Body of pancreas (tissue), 4 donors: ENCODE measurements around the gene PRKAG2. TPM values are rescaled to one million over a fixed set of nuclear protein-coding genes. Genes with fewer than 3 reads are reported as not detected.

Experiments used
- ATAC-seq: fragments of 150-250 bp; one replicate; pipeline ENCODE4 v1.9.1; 2016
- DNase-seq, 4 donors: peaks; one replicate each; pipeline ENCODE4 v3.0.0-alpha.2; 2019
- H3K27ac ChIP-seq, 4 donors: fragments of 200-600 bp; sonication (generic); 1 replicate in 3 of 4; 2 replicates in 1 of 4; pipeline versions ENCODE4 v1.5.1 to v1.6.1; 2016 to 2019; ENCODE audit warnings: mild to moderate bottlenecking in 1 of 4, mixed read lengths in 1 of 4, moderate library complexity in 1 of 4
- H3K27me3 ChIP-seq, 2 donors: fragments of 200-600 bp; sonication (generic); one replicate each; pipeline ENCODE4 v1.6.0; 2016; ENCODE audit warnings: mild to moderate bottlenecking in 1 of 2
- H3K36me3 ChIP-seq, 2 donors: fragments of 200-600 bp; sonication (generic); replicated peaks in 1 of 2; 2 replicates each; pipeline ENCODE4 v1.5.1; 2016; ENCODE audit warnings: low read depth in 2 of 2; ENCODE audit not compliant: insufficient read depth in 1 of 2
- H3K4me1 ChIP-seq: fragments of 200-600 bp; sonication (generic); one replicate; pipeline ENCODE4 v1.6.0; 2016
- H3K4me3 ChIP-seq, 2 donors: fragments of 200-600 bp; sonication (generic); 1 replicate in 1 of 2; 2 replicates in 1 of 2; pipeline ENCODE4 v1.5.1; 2016 to 2019
- H3K9me3 ChIP-seq, 3 donors: fragments of 200-600 bp; sonication (generic); 1 replicate in 2 of 3; 2 replicates in 1 of 3; pipeline ENCODE4 v1.5.1; 2016
- CTCF ChIP-seq, 7 experiments: fragments of 450-650 bp in 4 of 7; fragments of 200-600 bp in 3 of 7; sonication (generic) in 3 of 7; IDR thresholded peaks; one replicate each; pipeline ENCODE4 v1.5.1; 2016 to 2019; ENCODE audit warnings: antibody characterized with exemption in 7 of 7
- POLR2A ChIP-seq, 3 donors: fragments of 450-650 bp; IDR thresholded peaks; one replicate each; pipeline ENCODE4 v1.6.1; 2016; ENCODE audit warnings: antibody characterized with exemption in 3 of 3, mild to moderate bottlenecking in 2 of 3
- WGBS, 2 donors: methylation state at CpG; one replicate each; pipeline ENCODE4 v1.1.5; 2017; 5-methylcytosine and 5-hydroxymethylcytosine counted together
- intact Hi-C: fragments of 100-400 bp; cut with DNase I; formaldehyde crosslinking; loops from one replicate; pipeline ENCODE4 v1.15.1; 2023
- total RNA-seq, 2 donors: library from RNA; depleted of rRNA; stranded (reverse); fragments of >200 nt; gene quantifications; one replicate each; pipeline ENCODE4 v1.1.0, GENCODE V29; 2016

Gene PRKAG2
- total RNA-seq, 2 donors from 2014 or later = 9.9 to 24.4 TPM

GRCh38 chr7:151821806-151822540, 54.9 kb downstream of the PRKAG2 start:
- 75 to 76% methylated on average over 19 to 20 of the region's 20 CpGs for WGBS, 2 donors
- Histone ChIP-seq H3K4me3 (no peak overlapping the region), H3K9me3 (no peaks in the 10 kb centered on the region), H3K27me3 (no peaks in the 10 kb centered on the region), H3K36me3 (no peaks in the 10 kb centered on the region), H3K4me1 (peaks cover 82% of the 10 kb centered on the region), H3K27ac (peak overlapping the region in 3 of 4 donors; percentile 48 to 80 (median 68))
- TF ChIP-seq CTCF (IDR thresholded peaks at IDR 0.05) (no peak), POLR2A (IDR thresholded peaks at IDR 0.05) (no peak)
- DNase-seq (no peak), ATAC-seq (no peak)
- intact Hi-C loops = no loop called here

DNA sequence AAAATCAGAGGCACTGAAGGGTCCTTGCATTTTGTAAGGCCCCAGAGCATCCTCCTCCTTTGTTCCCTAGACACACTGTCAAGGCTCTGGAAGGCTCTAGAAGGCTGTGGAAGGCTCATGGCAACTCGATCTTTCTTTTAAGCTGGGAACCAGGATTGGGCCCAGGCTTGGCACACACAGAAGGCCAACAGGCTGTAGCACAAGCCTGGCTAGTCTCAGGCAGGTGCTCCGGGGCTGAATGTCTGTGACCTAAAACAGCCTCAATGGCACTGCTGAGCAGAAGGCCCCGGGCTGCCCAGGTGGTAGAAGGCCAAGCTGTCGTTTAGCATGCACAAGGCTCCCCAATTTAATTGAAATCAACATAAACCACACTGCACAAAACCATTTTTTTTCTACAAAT, 55.7 kb downstream of the PRKAG2 start:
- H3K4me1 ChIP-seq = peaks cover 82% of the 10 kb centered on the region

DNA sequence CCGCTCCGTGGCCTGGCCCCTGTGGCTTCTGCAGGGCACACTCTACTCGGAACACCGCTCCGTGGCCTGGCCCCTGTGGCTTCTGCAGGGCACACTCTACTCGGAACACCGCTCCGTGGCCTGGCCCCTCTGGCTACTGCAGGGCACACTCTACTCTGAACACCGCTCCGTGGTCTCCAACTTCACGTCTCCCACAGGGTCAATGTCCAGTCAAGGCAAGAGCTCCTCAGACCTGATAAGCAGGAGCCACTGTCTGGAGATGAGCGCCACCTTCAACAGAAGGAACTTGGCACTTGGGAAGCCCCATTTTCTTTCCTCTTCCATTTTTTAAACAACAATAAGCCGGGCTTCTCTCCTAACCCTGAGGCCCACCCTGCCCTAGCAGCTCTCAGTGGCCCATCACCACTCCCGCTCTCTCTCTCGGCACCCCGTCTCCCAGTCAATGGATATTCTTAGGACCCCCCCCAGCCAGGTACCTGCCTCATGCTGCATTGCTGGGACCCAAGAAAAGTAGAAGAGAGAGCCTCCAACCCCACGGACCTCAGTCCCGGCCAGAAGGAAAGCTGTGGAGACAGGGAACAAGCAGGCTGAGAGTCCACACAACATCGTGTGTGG, 56.3 kb downstream of the PRKAG2 start:
- TF ChIP-seq CTCF (IDR thresholded peaks at IDR 0.05) (no peak), POLR2A (IDR thresholded peaks at IDR 0.05) (no peak)
- DNase-seq = no peak
- no peaks in the 10 kb centered on the region for H3K36me3 ChIP-seq
- no peaks in the 10 kb centered on the region for H3K27me3 ChIP-seq
- no peak for ATAC-seq
- WGBS, 2 donors = 77 to 89% methylated on average over 14 to 18 of the region's 19 CpGs
- H3K9me3 ChIP-seq = no peaks in the 10 kb centered on the region
- intact Hi-C loops = no loop called here
- H3K27ac ChIP-seq = peak overlapping the region in 3 of 4 donors; percentile 68 to 80 (median 76)
- peaks cover 78% of the 10 kb centered on the region for H3K4me1 ChIP-seq
- no peak overlapping the region for H3K4me3 ChIP-seq

More for the DNA sequence above, 55.7 kb downstream of the PRKAG2 start:
- Histone ChIP-seq H3K9me3 (no peaks in the 10 kb centered on the region), H3K27ac (peak overlapping the region in 3 of 4 donors; percentile 68 to 80 (median 76)), H3K27me3 (no peaks in the 10 kb centered on the region), H3K4me3 (no peak overlapping the region), H3K36me3 (no peaks in the 10 kb centered on the region)
- intact Hi-C loops = no loop called here
- TF ChIP-seq POLR2A (IDR thresholded peaks at IDR 0.05) (no peak), CTCF (IDR thresholded peaks at IDR 0.05) (no peak)
- no peak for ATAC-seq
- WGBS, 2 donors = 30 to 59% methylated on average over 3 to 4 of the region's 4 CpGs
- peak in 1 of 4 donors; percentile 47 for DNase-seq

DNA sequence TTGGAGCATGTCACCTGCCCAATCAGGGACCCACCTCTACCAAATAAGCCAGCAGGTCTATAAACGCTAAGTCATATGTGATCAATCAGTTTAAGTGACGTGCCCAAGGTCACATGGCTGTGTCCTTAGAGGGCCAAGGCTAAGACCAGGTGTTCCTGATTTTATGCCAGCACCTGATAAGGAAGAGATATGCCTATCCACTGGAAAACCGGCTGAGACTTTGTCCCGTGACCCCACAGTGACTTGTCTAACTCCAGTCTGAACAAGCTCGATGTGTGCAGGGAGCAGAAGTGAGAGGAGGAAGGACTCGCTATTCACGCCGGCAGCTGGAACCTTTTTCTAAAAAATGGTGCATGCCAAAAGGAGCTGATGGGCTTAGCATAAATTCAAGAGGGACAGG, 57.0 kb downstream of the PRKAG2 start:
- no peaks in the 10 kb centered on the region for H3K27me3 ChIP-seq
- H3K9me3 ChIP-seq = no peaks in the 10 kb centered on the region
- no peaks in the 10 kb centered on the region for H3K36me3 ChIP-seq
- intact Hi-C loops = no loop called here
- no peak for TF ChIP-seq CTCF (IDR thresholded peaks at IDR 0.05)
- peak in 2 of 3 donors; percentile 56 to 59 for TF ChIP-seq POLR2A (IDR thresholded peaks at IDR 0.05)
- H3K4me1 ChIP-seq = peaks cover 73% of the 10 kb centered on the region
- DNase-seq (peak; percentile 85 to 95 (median 90)), ATAC-seq (peak; percentile 86)
- 13 to 15% methylated on average over 6 to 8 of the region's 8 CpGs for WGBS, 2 donors
- H3K27ac ChIP-seq = peak overlapping the region; percentile 51 to 80 (median 72)
- H3K4me3 ChIP-seq = no peak overlapping the region
